Measurements from ENCODE around the gene UGT1A3. TPM values are rescaled to one million over a fixed set of nuclear protein-coding genes. Genes with fewer than 3 reads are reported as not detected.
"Not testable (repeated sequence)": the region's sequence is repeated elsewhere in the genome, so short reads cannot be mapped to it uniquely, and the experiment has no call there.

The UGT1A3 gene
- total and polyA plus RNA-seq, 8 donors: not detected

- WGBS, 2 donors: 61 to 62% methylated on average over 14 of the region's 14 CpGs
- TF ChIP-seq CTCF (IDR thresholded peaks at IDR 0.05): no peak
- intact Hi-C loops (cut with DNase I): no loop called here
- H3K27me3 ChIP-seq: no peaks in the 10 kb centered on the region
- DNase-seq (no peak), ATAC-seq (no peak), FAIRE-seq (no peak)
- no peak within 1 kb of the TSS for H3K4me3 ChIP-seq
- H3K36me3 ChIP-seq: no peaks in the 10 kb centered on the region
- H3K9me3 ChIP-seq: no peaks in the 10 kb centered on the region
- no peak within 1 kb of the TSS for H3K27ac ChIP-seq
- H3K4me1 ChIP-seq: no peaks in the 10 kb centered on the region
Observed at GRCh38 chr2:233712611-233713261, 16.1 kb upstream of the UGT1A3 start, which contains the start of gene UGT1A5. TSS of gene UGT1A5 (plus strand) at chr2:233712907. CDS start at chr2:233712992, 85 bp downstream.

- Histone ChIP-seq H3K27me3 (no peaks in the 10 kb centered on the region), H3K27ac (no peak overlapping the region), H3K4me3 (no peak overlapping the region), H3K9me3 (no peaks in the 10 kb centered on the region), H3K4me1 (no peaks in the 10 kb centered on the region), H3K36me3 (no peaks in the 10 kb centered on the region)
- ATAC-seq (no peak), DNase-seq (no peak), FAIRE-seq (no peak)
- intact Hi-C loops (cut with DNase I): no loop called here
- 66 to 69% methylated on average over 7 of the region's 7 CpGs for WGBS, 2 donors
- no peak for TF ChIP-seq CTCF (IDR thresholded peaks at IDR 0.05)
Observed at GRCh38 chr2:233713262-233713615, 15.6 kb upstream of the UGT1A3 start.

GRCh38 chr2:233714121-233714520 lies 14.7 kb upstream of the UGT1A3 start:
- Histone ChIP-seq H3K4me1 (no peaks in the 10 kb centered on the region), H3K4me3 (no peak overlapping the region), H3K36me3 (no peaks in the 10 kb centered on the region), H3K27ac (no peak overlapping the region), H3K9me3 (no peaks in the 10 kb centered on the region), H3K27me3 (no peaks in the 10 kb centered on the region)
- FAIRE-seq (no peak), ATAC-seq (no peak), DNase-seq (no peak)
- no peak for TF ChIP-seq CTCF (IDR thresholded peaks at IDR 0.05)
- WGBS, 2 donors: 50 to 70% methylated on average over 2 of the region's 2 CpGs
- intact Hi-C loops (cut with DNase I): no loop called here

GRCh38 chr2:233718552-233718951 lies 10.3 kb upstream of the UGT1A3 start, which contains the start of gene UGT1A4:
TSS of gene UGT1A4 (plus strand) at chr2:233718736. CDS start at chr2:233718821, 85 bp downstream.
- no peak for DNase-seq
- no peak within 1 kb of the TSS for H3K27ac ChIP-seq
- no peak within 1 kb of the TSS for H3K4me3 ChIP-seq
- intact Hi-C loops (cut with DNase I): no loop called here
- no peak for FAIRE-seq
- 65 to 71% methylated on average over 7 of the region's 7 CpGs for WGBS, 2 donors
- no peaks in the 10 kb centered on the region for H3K27me3 ChIP-seq
- H3K36me3 ChIP-seq: no peaks in the 10 kb centered on the region
- TF ChIP-seq CTCF (IDR thresholded peaks at IDR 0.05): no peak
- H3K4me1 ChIP-seq: no peaks in the 10 kb centered on the region
- H3K9me3 ChIP-seq: no peaks in the 10 kb centered on the region
- no peak for ATAC-seq

- H3K4me3 ChIP-seq; ATAC-seq; H3K4me1 ChIP-seq; intact Hi-C loops (cut with DNase I); H3K36me3 ChIP-seq; DNase-seq; FAIRE-seq; H3K9me3 ChIP-seq; H3K27me3 ChIP-seq; H3K27ac ChIP-seq: not testable (repeated sequence)
- 70 to 83% methylated on average over 14 of the region's 14 CpGs for WGBS, 2 donors
Observed at GRCh38 chr2:233736868-233737653, 8.2 kb downstream of the UGT1A3 start.

All from pancreas (tissue), 10 donors.